Lower leg skin (tissue), 4 donors: ENCODE data around the gene BCL2. TPM values are rescaled to one million over a fixed set of nuclear protein-coding genes. Genes with fewer than 3 reads are reported as not detected.

Experiments used
- DNase-seq, 2 donors: peaks; one replicate each; pipeline ENCODE4 v3.0.0-alpha.2; 2019; ENCODE audit warnings: low spot score in 2 of 2
- H3K4me3 ChIP-seq: fragments of 200-600 bp; sonication (generic); 2 replicates; pipeline ENCODE4 v1.5.1; 2017; ENCODE audit warnings: mild to moderate bottlenecking, low read depth; ENCODE audit not compliant: poor library complexity, severe bottlenecking
- POLR2A ChIP-seq, 2 donors: fragments of 450-650 bp; IDR thresholded peaks; one replicate each; pipeline ENCODE4 v1.6.1; 2016 to 2017; ENCODE audit warnings: antibody characterized with exemption in 2 of 2, mild to moderate bottlenecking in 1 of 2, moderate library complexity in 1 of 2
- WGBS, 2 donors: methylation state at CpG; one replicate each; pipeline ENCODE4 v1.1.5; 2018; 5-methylcytosine and 5-hydroxymethylcytosine counted together
- intact Hi-C: fragments of 100-400 bp; cut with DNase I; formaldehyde crosslinking; loops from one replicate; pipeline ENCODE4 v1.15.0; 2023; ENCODE audit warnings: low total_unique reads
- total RNA-seq, 4 donors: library from RNA; depleted of rRNA; stranded (reverse); fragments of >200 nt; gene quantifications; one replicate each; pipeline ENCODE4 v1.1.0, GENCODE V29; 2016
- TF ChIP-seq, protein P1 (sequence below), 3 donors: fragments of 450-650 bp; IDR thresholded peaks; one replicate each; pipeline ENCODE4 v1.5.1; 2016; ENCODE audit warnings: antibody characterized with exemption in 3 of 3, mild to moderate bottlenecking in 3 of 3, moderate library complexity in 2 of 3

Gene BCL2
- total RNA-seq, 4 donors from 2014 or later = 12.8 to 21.7 (median 18.2) TPM

DNA sequence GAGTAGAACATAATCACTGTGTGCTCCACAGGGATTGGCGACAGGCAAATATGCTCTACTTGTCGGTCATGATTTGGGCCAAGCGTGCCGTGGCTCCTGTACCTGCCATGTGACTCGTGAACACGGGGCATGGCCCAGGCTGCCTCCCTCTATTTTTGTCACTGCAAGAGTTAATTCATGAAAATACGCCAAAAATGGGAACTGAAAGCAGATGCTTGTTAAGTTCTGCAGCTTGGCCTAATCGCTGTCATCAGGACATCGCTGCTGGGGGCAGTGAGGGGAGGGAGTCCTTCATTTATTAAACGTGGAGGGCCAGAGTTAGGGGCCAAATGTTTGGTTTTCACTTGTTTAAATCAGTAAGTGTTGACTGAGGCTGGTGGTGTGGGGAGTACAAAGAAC lies 177.8 kb downstream of the BCL2 start:
- no peak for DNase-seq
- intact Hi-C loops = no loop called here
- TF ChIP-seq, protein P1, sequence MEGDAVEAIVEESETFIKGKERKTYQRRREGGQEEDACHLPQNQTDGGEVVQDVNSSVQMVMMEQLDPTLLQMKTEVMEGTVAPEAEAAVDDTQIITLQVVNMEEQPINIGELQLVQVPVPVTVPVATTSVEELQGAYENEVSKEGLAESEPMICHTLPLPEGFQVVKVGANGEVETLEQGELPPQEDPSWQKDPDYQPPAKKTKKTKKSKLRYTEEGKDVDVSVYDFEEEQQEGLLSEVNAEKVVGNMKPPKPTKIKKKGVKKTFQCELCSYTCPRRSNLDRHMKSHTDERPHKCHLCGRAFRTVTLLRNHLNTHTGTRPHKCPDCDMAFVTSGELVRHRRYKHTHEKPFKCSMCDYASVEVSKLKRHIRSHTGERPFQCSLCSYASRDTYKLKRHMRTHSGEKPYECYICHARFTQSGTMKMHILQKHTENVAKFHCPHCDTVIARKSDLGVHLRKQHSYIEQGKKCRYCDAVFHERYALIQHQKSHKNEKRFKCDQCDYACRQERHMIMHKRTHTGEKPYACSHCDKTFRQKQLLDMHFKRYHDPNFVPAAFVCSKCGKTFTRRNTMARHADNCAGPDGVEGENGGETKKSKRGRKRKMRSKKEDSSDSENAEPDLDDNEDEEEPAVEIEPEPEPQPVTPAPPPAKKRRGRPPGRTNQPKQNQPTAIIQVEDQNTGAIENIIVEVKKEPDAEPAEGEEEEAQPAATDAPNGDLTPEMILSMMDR (IDR thresholded peaks at IDR 0.05) = no peak
- no peak for TF ChIP-seq POLR2A (IDR thresholded peaks at IDR 0.05)
- no peak overlapping the region for H3K4me3 ChIP-seq
- 72 to 77% methylated on average over 10 of the region's 10 CpGs for WGBS, 2 donors

DNA sequence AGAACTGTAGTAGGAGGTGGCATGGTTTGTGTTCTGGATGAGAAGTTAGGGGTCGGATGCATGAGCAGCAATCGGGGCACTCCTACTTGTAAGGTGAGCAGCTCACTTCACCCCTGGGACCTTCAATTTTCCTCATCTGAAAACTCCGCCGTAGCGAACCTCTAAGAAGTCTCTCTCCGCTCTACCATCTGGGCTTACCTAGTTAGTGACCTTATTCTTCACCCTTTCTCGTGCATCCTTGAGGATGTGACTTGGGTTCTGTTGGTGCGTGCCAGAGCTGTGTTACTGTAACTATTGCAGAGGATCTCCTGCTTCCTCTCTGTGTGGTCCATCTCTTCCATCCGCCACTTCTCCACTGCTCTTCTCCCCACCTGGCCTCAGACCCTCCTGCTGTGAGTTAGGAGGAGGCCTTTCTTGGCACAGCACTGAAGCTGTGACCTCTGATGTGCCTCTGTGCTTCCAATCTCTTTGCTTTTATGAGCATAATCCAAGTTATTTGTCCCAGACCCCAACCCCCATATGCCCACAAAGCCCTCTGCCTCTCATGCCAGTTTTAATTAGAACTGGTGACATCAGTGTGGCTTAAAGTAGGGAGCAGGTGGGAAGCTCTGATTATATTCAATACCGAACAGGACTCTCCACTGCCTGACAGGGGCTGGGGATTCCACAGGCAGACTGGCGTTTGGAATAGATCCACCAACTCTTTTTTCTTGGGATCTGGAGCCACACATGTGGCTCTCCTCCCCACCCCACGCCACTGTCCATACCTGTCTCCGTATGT lies 178.4 kb downstream of the BCL2 start:
- no peak for DNase-seq
- WGBS, 2 donors = 92 to 94% methylated on average over 13 of the region's 13 CpGs
- intact Hi-C loops = no loop called here
- no peak overlapping the region for H3K4me3 ChIP-seq
- TF ChIP-seq POLR2A (IDR thresholded peaks at IDR 0.05) = no peak
- TF ChIP-seq, protein P1 (IDR thresholded peaks at IDR 0.05) = no peak

DNA sequence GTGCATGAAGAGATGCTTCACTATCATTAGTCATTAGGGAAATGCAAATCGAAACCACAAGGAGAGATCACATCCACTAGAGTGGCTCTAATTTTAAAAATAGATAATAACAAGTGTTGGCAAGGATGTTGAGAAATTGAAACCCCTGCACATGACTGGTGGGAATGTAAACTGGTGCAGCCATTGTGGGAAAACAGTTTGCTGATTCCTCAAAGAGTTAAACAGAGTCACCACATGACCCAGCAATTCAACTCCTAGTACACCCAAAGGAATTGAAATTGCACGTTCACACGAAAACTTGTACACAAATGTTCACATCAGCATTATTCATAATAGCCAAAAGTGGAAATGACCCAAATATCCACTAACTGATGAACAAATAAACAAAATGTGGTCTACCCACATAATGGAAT lies 179.5 kb downstream of the BCL2 start:
- 72 to 74% methylated on average over 3 of the region's 3 CpGs for WGBS, 2 donors
- intact Hi-C loops = no loop called here
- TF ChIP-seq, protein P1 (IDR thresholded peaks at IDR 0.05) = no peak
- no peak for TF ChIP-seq POLR2A (IDR thresholded peaks at IDR 0.05)
- no peak for DNase-seq
- no peak overlapping the region for H3K4me3 ChIP-seq

DNA sequence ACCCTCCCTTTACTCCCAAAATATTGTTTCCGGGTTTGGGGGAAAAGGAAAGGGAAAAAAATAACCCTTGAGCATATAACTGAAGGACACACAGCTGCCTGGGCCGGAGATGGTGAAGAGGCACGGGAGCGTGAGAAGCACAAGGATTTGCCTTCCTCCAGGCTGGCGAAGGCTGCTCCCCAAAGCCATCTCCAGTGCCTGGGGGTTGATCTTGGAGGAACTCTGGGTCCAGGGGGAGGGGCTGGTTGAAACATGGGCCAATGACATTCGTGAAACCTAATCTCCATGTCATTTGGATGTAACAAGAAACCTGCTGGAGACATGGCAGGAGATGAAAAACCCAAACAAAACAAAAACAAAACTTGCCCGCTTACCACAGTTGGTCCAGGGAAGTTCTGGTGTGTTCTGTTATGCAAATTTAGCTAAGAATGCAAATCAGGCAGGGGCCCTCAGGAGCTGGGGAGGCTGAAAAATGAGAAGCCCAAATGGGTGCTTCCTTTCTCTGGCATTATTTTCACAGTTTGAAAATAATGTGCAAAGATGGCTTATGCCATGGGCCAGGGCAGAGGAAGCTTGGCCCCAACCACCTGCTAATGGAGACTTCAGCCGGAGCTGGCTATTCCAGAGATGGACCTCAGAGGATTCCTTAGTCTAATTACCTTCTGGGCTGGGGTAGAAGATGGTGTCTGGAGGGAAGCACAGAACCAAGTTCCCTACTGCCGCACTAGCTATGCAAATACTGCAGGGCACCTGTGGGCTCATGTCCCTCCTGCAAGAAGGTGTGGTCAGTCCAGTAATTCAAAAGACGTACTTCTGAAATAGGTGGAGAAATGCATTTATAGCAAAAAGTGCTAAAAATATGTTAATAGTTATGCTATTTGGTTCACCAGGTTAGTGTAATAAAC lies 180.9 kb downstream of the BCL2 start:
- 46 to 53% methylated on average over 10 of the region's 10 CpGs for WGBS, 2 donors
- intact Hi-C loops = no loop called here
- DNase-seq = no peak
- TF ChIP-seq, protein P1 (IDR thresholded peaks at IDR 0.05) = no peak
- no peak for TF ChIP-seq POLR2A (IDR thresholded peaks at IDR 0.05)
- H3K4me3 ChIP-seq = no peak overlapping the region

DNA sequence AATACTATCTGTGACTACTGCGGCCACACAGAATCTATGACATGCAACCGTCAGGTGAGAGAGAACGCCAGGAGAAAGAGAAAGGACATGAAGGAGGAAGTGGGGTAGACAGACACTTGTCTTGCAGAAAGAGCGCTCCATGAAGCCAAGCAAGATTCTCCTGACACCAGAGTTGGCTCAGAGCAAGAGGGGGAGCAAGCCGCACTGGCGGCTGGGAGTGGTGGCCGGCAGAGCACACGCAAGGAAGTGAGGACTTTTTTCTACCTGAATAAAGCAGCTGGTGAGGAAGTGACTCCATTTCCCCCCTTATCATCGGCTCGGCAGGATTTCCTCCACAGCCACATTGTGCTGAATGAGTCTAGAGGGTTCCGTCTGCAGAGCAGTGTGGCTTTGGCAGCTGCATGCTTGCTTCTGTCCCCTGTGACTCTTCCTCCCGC lies 181.6 kb downstream of the BCL2 start:
- intact Hi-C loops = no loop called here

More for the DNA sequence above, 181.6 kb downstream of the BCL2 start:
- TF ChIP-seq, protein P1 (IDR thresholded peaks at IDR 0.05) = no peak
- no peak for TF ChIP-seq POLR2A (IDR thresholded peaks at IDR 0.05)
- WGBS, 2 donors = 39 to 58% methylated on average over 12 of the region's 12 CpGs
- no peak overlapping the region for H3K4me3 ChIP-seq
- DNase-seq = no peak
